HUES48 (cell line): ENCODE results near the gene THAP7.
"Not testable (repeated sequence)": the region's sequence is repeated elsewhere in the genome, so short reads cannot be mapped to it uniquely, and the experiment has no call there.

Source experiments
- H3K27ac ChIP-seq: one replicate; pipeline ENCODE4 v1.7.0; 2013; ENCODE audit warnings: low read depth, low read length, inconsistent platforms
- H3K27me3 ChIP-seq: 2 replicates; pipeline ENCODE4 v1.6.1; 2013; ENCODE audit warnings: mild to moderate bottlenecking, low read length; ENCODE audit not compliant: control insufficient read depth, insufficient read depth
- H3K36me3 ChIP-seq: 2 replicates; pipeline ENCODE4 v1.6.1; 2013; ENCODE audit warnings: low read length; ENCODE audit not compliant: control insufficient read depth, insufficient read depth
- H3K4me1 ChIP-seq: 2 replicates; pipeline ENCODE4 v1.6.1; 2013; ENCODE audit warnings: mild to moderate bottlenecking, low read length; ENCODE audit not compliant: control insufficient read depth, insufficient read depth
- H3K4me3 ChIP-seq: 2 replicates; pipeline ENCODE4 v1.5.1; 2013; ENCODE audit warnings: mild to moderate bottlenecking, low read depth, low read length
- H3K9ac ChIP-seq: 2 replicates; pipeline ENCODE4 v1.6.1; 2013; ENCODE audit warnings: mild to moderate bottlenecking, low read depth, low read length, moderate library complexity
- H3K9me3 ChIP-seq: 2 replicates; pipeline ENCODE4 v1.6.1; 2013; ENCODE audit warnings: low read length; ENCODE audit not compliant: control insufficient read depth, insufficient read depth

THAP7 gene

DNA sequence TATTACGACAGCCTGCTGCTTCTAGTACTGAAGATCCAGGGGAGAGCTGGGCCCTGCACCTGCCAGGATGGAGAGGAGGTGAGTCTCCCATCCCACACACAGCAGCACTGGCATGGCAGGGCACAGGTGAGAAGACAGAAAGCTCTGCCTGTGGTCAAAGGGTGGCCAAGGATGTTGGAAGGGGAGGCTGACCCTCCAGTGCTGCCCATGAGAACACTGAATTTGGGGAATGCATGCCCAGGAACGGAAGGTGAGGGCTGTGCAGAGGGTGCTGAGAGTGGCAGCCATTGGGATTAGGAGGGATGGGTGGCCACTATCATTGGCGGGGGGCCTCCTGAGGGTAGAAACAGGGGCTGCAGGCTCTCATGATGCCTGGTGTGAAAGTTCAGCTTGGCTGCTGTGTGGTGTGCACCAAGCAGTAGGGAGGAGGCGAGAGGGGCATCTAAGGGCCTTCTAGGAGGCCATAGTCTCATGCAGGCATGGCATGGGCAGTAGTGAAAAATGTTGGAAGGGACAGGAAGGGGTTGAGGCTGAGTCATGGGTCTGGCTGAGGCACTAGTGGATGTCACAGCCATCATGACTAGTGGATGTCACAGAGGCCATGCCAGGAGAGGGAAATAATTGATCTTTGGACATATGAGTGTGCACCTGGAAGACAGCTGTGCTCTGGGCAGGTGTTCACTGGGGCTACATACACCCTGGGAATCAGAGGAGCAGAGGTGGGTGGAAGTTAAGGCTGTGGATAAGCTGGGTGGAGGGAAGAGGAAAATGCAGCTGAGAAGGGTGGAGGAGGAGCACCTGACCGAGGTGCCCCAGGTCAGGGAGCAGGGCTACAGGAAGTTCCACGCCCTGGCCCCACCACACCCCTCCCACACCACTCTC lies 41.3 kb upstream of the THAP7 start:
- Histone ChIP-seq H3K27ac (no peak overlapping the region), H3K4me1 (no peaks in the 10 kb centered on the region), H3K4me3 (no peak overlapping the region), H3K27me3 (no peaks in the 10 kb centered on the region), H3K36me3 (no peaks in the 10 kb centered on the region), H3K9me3 (no peaks in the 10 kb centered on the region), H3K9ac (no peak overlapping the region)

DNA sequence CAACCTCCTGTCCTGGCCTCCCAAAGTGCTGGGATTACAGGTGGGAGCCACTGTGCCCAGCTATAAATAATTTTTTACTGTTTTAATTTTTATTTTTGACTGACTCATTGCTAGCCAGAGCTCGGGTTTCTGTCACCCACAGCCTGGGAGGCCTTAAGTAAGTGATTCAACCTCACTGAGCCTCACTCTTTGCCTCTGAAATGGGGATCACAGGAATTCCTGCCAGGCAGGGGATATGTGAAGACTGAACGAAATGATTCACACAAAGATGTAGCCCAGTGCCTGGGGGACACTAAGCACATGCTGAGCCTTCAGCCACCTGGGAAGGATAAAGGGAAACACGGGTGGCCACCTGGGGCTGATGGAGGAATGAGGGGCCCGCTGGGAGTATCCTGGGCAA lies 40.0 kb upstream of the THAP7 start:
- Histone ChIP-seq H3K27me3 (no peaks in the 10 kb centered on the region), H3K4me1 (no peaks in the 10 kb centered on the region), H3K36me3 (no peaks in the 10 kb centered on the region), H3K9ac (no peak overlapping the region), H3K9me3 (no peaks in the 10 kb centered on the region), H3K27ac (no peak overlapping the region), H3K4me3 (no peak overlapping the region)

DNA sequence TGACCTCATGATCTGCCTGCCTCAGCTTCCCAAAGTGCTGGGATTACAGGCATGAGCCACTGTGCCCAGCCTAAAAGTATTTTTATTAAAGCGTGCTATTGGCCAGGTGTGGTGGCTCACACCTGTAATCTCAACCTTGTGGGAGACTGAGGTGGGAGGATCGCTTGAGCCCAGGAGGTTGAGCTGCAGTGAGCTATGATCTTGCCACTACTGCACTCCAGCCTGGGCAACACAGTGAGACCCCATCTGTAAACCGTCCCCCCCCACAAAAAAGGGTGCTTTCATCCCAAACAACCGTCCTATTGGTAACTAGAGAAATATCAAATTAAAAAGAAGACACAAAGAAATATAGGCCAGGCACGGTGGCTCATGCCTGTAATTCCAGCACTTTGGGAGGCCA lies 37.2 kb upstream of the THAP7 start:
- H3K9ac ChIP-seq, H3K27ac ChIP-seq, H3K4me3 ChIP-seq, H3K27me3 ChIP-seq, H3K4me1 ChIP-seq, H3K9me3 ChIP-seq, H3K36me3 ChIP-seq: not testable (repeated sequence)

DNA sequence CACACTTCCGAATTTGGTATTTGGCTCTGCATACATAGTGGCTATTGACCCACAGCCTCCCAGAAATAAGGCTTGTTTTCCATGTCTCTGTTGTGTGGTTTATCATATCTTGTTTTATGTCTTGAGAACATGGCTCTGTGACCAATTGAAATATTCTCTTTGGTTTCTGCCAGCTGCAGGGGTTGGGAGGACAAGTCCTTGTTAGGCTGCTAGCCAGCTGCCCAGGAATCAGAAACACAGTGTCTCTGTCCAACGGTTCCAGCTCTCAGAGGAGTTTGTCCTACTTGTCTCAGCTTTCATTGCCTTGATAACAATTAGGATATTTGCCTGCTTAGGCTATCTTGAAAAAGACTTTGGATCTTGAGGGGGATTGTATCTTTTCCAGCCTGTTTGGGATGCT lies 36.5 kb upstream of the THAP7 start:
- H3K4me1 ChIP-seq = no peaks in the 10 kb centered on the region
- H3K27ac ChIP-seq = no peak overlapping the region
- H3K4me3 ChIP-seq = no peak overlapping the region
- no peak overlapping the region for H3K9ac ChIP-seq
- H3K27me3 ChIP-seq = peaks cover 4% of the 10 kb centered on the region; the same call in 1 of the 2 replicates
- no peaks in the 10 kb centered on the region for H3K9me3 ChIP-seq
- no peaks in the 10 kb centered on the region for H3K36me3 ChIP-seq

DNA sequence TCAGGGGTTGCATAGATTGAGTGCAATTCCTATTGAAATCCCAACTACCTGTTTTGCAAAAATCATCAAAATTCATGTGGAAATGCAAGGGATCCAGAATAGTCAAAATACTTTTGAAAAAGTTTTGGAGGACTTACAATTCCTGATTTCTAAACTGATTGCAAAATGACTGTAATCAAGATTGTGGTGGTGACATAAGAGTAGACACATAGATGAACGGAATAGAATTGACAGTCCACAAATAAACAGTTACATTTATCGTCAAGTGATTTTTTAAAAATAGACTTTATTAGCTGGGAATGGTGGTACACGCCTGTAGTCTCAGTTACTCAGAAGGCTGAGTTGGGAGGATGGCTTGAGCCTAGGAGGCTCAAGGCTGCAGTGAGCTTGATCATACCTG lies 33.1 kb upstream of the THAP7 start:
- Histone ChIP-seq H3K9me3 (no peaks in the 10 kb centered on the region), H3K4me3 (no peak overlapping the region), H3K27ac (no peak overlapping the region), H3K9ac (no peak overlapping the region), H3K36me3 (no peaks in the 10 kb centered on the region), H3K4me1 (peaks cover 5% of the 10 kb centered on the region; the same call in 1 of the 2 replicates), H3K27me3 (peaks cover 34% of the 10 kb centered on the region)

DNA sequence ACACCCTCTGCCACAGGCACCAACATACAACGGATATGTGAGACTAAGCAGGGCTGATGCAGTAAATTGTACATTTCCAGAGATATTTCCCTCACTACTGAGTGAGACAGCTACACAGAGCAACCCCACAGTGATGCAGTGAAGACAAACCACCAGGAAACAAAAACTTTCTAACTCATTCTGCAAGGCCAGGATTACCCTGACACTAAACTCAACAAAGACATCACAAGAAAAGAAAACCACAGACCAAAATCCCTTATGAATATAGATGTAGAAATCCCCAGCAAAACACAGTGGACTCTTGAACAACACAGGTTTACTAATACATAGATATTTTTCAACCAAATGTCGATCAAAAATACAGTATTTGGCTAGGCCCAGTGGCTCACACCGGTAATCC lies 32.0 kb upstream of the THAP7 start:
- Histone ChIP-seq H3K4me3 (no peak overlapping the region), H3K27ac (no peak overlapping the region), H3K9ac (no peak overlapping the region), H3K4me1 (peaks cover 5% of the 10 kb centered on the region; the same call in 1 of the 2 replicates), H3K9me3 (no peaks in the 10 kb centered on the region), H3K36me3 (no peaks in the 10 kb centered on the region), H3K27me3 (peaks cover 34% of the 10 kb centered on the region)

DNA sequence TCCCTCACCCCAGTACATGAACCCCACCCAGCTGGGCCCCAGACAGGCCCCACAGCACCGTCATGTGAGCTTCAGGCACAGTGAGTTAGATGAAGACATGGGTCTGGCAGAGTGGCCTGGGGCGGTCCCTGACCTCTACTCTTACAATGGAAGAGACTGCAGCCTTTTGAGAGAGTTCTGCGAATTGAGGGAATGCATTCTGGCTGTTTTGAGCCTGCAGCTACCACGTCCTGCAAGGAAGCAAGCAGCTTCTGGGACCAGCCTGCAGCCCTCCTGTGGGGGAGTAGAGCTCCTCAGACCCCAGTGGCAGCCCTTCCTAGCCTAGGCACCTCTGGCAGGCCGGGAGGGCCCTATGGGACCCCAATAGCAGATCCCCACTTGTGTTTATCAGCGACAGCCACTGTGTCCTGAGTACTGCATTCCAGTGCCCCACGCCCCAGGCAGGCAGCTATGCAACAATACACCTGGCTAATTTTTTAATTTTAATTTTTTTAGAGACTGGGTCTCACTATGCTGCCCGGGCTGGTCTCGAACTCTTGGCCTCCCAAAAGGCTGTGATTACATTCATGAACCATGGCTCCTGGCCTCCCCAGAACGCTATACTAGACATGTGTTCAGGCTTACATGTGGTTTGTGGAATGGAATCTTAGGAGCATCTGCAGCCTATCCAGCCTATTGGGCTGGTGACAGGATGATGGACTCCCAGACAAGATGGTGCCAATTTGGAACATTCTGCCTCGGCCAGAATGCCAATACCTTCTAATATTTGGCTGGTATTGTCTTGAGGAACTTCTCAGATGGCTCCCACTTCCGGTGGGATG lies 31.2 kb upstream of the THAP7 start:
- peaks cover 34% of the 10 kb centered on the region for H3K27me3 ChIP-seq
- H3K9me3 ChIP-seq = no peaks in the 10 kb centered on the region
- peaks cover 5% of the 10 kb centered on the region; the same call in 1 of the 2 replicates for H3K4me1 ChIP-seq
- no peak overlapping the region for H3K9ac ChIP-seq
- H3K36me3 ChIP-seq = no peaks in the 10 kb centered on the region
- no peak overlapping the region for H3K27ac ChIP-seq
- peak overlapping the region; percentile 64 for H3K4me3 ChIP-seq

DNA sequence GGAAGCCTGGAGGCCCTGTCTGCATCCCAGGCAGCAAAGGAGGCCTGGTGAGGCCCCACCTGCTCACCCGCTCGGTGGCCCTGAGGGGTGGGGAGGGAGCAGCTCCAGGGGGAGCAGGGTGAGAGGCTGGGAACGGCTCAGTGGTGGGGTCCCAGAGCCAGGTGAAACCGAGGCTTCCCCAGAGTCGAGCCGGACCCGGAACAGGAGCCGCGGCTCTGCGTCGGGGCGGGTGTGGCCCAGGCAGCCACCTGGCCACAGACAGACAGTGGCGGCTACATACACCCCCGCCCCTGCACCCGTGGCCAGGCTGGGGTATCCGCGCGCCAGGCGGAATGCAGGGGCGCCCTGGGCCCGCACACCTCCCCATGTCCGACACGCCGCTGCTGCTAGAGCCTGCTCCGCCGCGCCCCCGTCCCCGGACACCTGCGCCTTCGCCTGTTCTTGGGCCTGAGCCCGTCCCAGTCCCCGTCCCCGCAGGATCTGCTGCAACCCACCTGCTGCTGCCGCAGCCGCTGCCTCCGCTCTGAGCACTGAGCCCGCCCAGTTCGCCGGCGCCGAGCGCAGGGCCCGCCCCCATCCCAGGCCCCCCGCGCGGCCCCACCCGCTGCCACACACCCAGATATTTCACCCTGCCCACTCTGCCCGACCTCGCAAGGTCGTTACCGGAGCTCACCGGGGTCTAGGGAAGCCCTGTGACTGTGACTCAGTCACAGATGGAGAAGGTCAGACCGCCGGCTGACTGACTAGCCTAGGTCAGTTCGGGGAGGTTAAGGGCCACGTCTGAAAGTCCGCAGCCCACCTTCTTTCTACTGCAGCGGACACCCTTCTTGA lies 30.3 kb upstream of the THAP7 start, which contains the start of gene SLC7A4:
Gene SLC7A4, minus strand, starts transcription at position 525 of the 831 bp plus-strand sequence. CDS start 749 bp downstream, outside the sequence.
- Histone ChIP-seq H3K27ac (no peak within 1 kb of the TSS), H3K4me3 (peak within 1 kb of the TSS; percentile 64), H3K9ac (no peak within 1 kb of the TSS), H3K27me3 (peaks cover 34% of the 10 kb centered on the region), H3K9me3 (no peaks in the 10 kb centered on the region), H3K36me3 (no peaks in the 10 kb centered on the region), H3K4me1 (peaks cover 5% of the 10 kb centered on the region; the same call in 1 of the 2 replicates)

DNA sequence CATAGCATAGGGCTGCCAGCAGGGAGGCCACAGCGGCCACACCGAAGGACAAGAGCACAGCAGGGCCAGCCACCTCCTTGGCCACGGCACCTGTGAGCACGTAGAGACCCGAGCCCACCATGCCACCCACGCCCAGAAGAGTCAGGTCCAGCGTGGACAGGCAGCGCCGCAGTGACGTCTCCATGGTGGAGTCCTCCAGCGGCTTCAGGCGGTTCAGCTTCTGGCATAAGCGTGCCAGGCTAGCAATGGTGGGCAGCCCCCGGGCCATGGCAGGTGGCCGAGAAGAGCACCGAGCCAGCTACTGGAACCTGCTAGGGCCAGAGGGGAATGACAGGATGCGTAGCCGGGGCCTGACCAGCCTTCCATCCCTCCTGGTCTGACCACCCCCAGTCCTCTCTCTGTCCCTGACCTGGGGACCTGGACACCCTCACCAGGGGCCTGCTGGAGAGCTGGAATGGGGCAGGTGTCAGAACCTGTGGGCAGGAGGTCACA lies 29.7 kb upstream of the THAP7 start:
- H3K4me1 ChIP-seq = peaks cover 5% of the 10 kb centered on the region; the same call in 1 of the 2 replicates
- H3K9me3 ChIP-seq = no peaks in the 10 kb centered on the region
- peak overlapping the region; percentile 64 for H3K4me3 ChIP-seq
- H3K36me3 ChIP-seq = no peaks in the 10 kb centered on the region
- no peak overlapping the region for H3K9ac ChIP-seq
- peaks cover 34% of the 10 kb centered on the region for H3K27me3 ChIP-seq
- no peak overlapping the region for H3K27ac ChIP-seq
